Ascending aorta (tissue), 2 donors: ENCODE results near the gene GLRA2. TPM values are rescaled to one million over a fixed set of nuclear protein-coding genes. Genes with fewer than 3 reads are reported as not detected.

Experiments used
- DNase-seq, 2 donors: peaks; one replicate each; pipeline ENCODE4 v3.0.0-alpha.2; 2019; ENCODE audit warnings: low spot score in 2 of 2
- H3K27ac ChIP-seq, 2 donors: fragments of 200-600 bp; sonication (generic); one replicate each; pipeline ENCODE4 v1.5.1; 2016 to 2017; ENCODE audit warnings: mild to moderate bottlenecking in 1 of 2
- H3K27me3 ChIP-seq: fragments of 200-600 bp; sonication (generic); one replicate; pipeline ENCODE4 v1.5.1; 2017
- H3K36me3 ChIP-seq, 2 donors: fragments of 200-600 bp; sonication (generic); one replicate each; pipeline ENCODE4 v1.5.1; 2016
- H3K4me1 ChIP-seq, 2 donors: fragments of 200-600 bp; sonication (generic); one replicate each; pipeline ENCODE4 v1.5.1; 2016 to 2017; ENCODE audit warnings: mild to moderate bottlenecking in 1 of 2
- H3K4me3 ChIP-seq, 2 donors: fragments of 200-600 bp; sonication (generic); one replicate each; pipeline ENCODE4 v1.5.1; 2016 to 2017; ENCODE audit warnings: mild to moderate bottlenecking in 1 of 2
- H3K9me3 ChIP-seq, 2 donors: fragments of 200-600 bp; sonication (generic); one replicate each; pipeline ENCODE4 v1.5.1; 2016
- CTCF ChIP-seq, 3 experiments: fragments of 200-600 bp in 2 of 3; fragments of 450-650 bp in 1 of 3; sonication (generic) in 2 of 3; IDR thresholded peaks; one replicate each; pipeline ENCODE4 v1.5.1; 2016 to 2019; ENCODE audit warnings: antibody characterized with exemption in 3 of 3, mild to moderate bottlenecking in 1 of 3, moderate library complexity in 1 of 3
- intact Hi-C: fragments of 100-400 bp; cut with DNase I; formaldehyde crosslinking; loops from one replicate; pipeline ENCODE4 v1.15.1; 2023
- total RNA-seq: library from RNA; depleted of rRNA; stranded (reverse); fragments of >200 nt; gene quantifications from one replicate; pipeline ENCODE4 v1.1.0, GENCODE V29; 2016

GLRA2 gene
- total RNA-seq, 1 donor from 2014 or later = not detected

- Histone ChIP-seq H3K9me3 (no peaks in the 10 kb centered on the region), H3K4me3 (no peak overlapping the region), H3K27me3 (no peaks in the 10 kb centered on the region), H3K36me3 (no peaks in the 10 kb centered on the region), H3K4me1 (no peaks in the 10 kb centered on the region), H3K27ac (no peak overlapping the region)
- intact Hi-C loops = no loop called here
- TF ChIP-seq CTCF (IDR thresholded peaks at IDR 0.05) = no peak
- DNase-seq = no peak
Observed at GRCh38 chrX:14509325-14510057, 19.8 kb upstream of the GLRA2 start.

GRCh38 chrX:14528629-14529289, 577 bp upstream of the GLRA2 start:
- intact Hi-C loops = no loop called here
- Histone ChIP-seq H3K27ac (no peak overlapping the region), H3K36me3 (no peaks in the 10 kb centered on the region), H3K4me1 (no peaks in the 10 kb centered on the region), H3K27me3 (no peaks in the 10 kb centered on the region), H3K4me3 (no peak overlapping the region), H3K9me3 (no peaks in the 10 kb centered on the region)
- no peak for DNase-seq
- TF ChIP-seq CTCF (IDR thresholded peaks at IDR 0.05) = peak in 2 of 3 experiments; percentile 13 to 38

GRCh38 chrX:14533867-14534266, 4.5 kb downstream of the GLRA2 start:
- Histone ChIP-seq H3K4me1 (no peaks in the 10 kb centered on the region), H3K27me3 (no peaks in the 10 kb centered on the region), H3K4me3 (no peak overlapping the region), H3K36me3 (no peaks in the 10 kb centered on the region), H3K9me3 (no peaks in the 10 kb centered on the region), H3K27ac (no peak overlapping the region)
- intact Hi-C loops = no loop called here
- no peak for DNase-seq
- TF ChIP-seq CTCF (IDR thresholded peaks at IDR 0.05) = no peak

- Histone ChIP-seq H3K4me3 (no peak overlapping the region), H3K4me1 (no peaks in the 10 kb centered on the region), H3K9me3 (no peaks in the 10 kb centered on the region), H3K36me3 (no peaks in the 10 kb centered on the region), H3K27me3 (no peaks in the 10 kb centered on the region), H3K27ac (no peak overlapping the region)
- TF ChIP-seq CTCF (IDR thresholded peaks at IDR 0.05) = no peak
- intact Hi-C loops = no loop called here
- DNase-seq = no peak
Observed at GRCh38 chrX:14546190-14546589, 16.9 kb downstream of the GLRA2 start.

- TF ChIP-seq CTCF (IDR thresholded peaks at IDR 0.05) = no peak
- no peak overlapping the region for H3K4me3 ChIP-seq
- H3K27ac ChIP-seq = no peak overlapping the region
- H3K9me3 ChIP-seq = no peaks in the 10 kb centered on the region
- no peaks in the 10 kb centered on the region for H3K4me1 ChIP-seq
- no peaks in the 10 kb centered on the region for H3K27me3 ChIP-seq
- no peaks in the 10 kb centered on the region for H3K36me3 ChIP-seq
- DNase-seq = no peak
- intact Hi-C loops = no loop called here
Observed at GRCh38 chrX:14554131-14554715, 24.9 kb downstream of the GLRA2 start.
